AG04450 (cell line): ENCODE results near the gene DDX10. TPM values are rescaled to one million over a fixed set of nuclear protein-coding genes. Genes with fewer than 3 reads are reported as not detected.

Experiments used
- CTCF ChIA-PET: fragments of 300-600, 350-600 bp; formaldehyde crosslinking; extraction: SDS; loops from one replicate; lab custom pipeline; 2022; ENCODE audit warnings: antibody characterized with exemption, inconsistent platforms; lab: Charles Lee
- POLR2A ChIA-PET: fragments of 350-600 bp; formaldehyde crosslinking; extraction: SDS; loops from one replicate; lab custom pipeline; 2021; ENCODE audit warnings: antibody characterized with exemption, inconsistent platforms; lab: Yijun Ruan, JAX
- DNase-seq: peaks from one replicate; pipeline ENCODE4 v3.0.0-alpha.2; 2011; ENCODE audit warnings: low read depth, low spot score
- H3K27ac ChIP-seq: one replicate; pipeline ENCODE4 v1.5.1; 2012; ENCODE audit warnings: low read depth, low read length, control low read depth
- H3K27me3 ChIP-seq: one replicate; pipeline ENCODE4 v1.6.0; 2012; ENCODE audit warnings: low read length; ENCODE audit not compliant: control insufficient read depth, insufficient read depth
- H3K4me3 ChIP-seq: 2 replicates; pipeline ENCODE4 v1.5.1; 2011; ENCODE audit warnings: mild to moderate bottlenecking, low read depth, low read length, control low read depth
- H3K9me3 ChIP-seq: 2 replicates; pipeline ENCODE4 v1.5.1; 2012; ENCODE audit warnings: low read length; ENCODE audit not compliant: control insufficient read depth, insufficient read depth
- CTCF ChIP-seq: IDR thresholded peaks from 2 replicates; pipeline ENCODE4 v1.5.1; 2011; ENCODE audit warnings: low read depth, low read length, control low read depth, inconsistent platforms
- polyA plus RNA-seq: library from polyadenylated mRNA; depleted of rRNA; stranded (reverse); fragments of >200 nt; gene quantifications from 2 replicates; pipeline ENCODE4 v1.2.3, GENCODE V29; 2011

Gene DDX10
- polyA plus RNA-seq, 1 experiment: 27.1 TPM

GRCh38 chr11:108757630-108758029 is 92.8 kb downstream of the DDX10 start:
- no peak for TF ChIP-seq CTCF
- H3K27me3 ChIP-seq: no peaks in the 10 kb centered on the region
- no peak for DNase-seq
- H3K4me3 ChIP-seq: no peak overlapping the region
- H3K9me3 ChIP-seq: no peaks in the 10 kb centered on the region
- no peak overlapping the region for H3K27ac ChIP-seq
- POLR2A ChIA-PET: no interaction called here
- CTCF ChIA-PET: no interaction called here

GRCh38 chr11:108758458-108758857 is 93.6 kb downstream of the DDX10 start:
- Histone ChIP-seq H3K9me3 (no peaks in the 10 kb centered on the region), H3K4me3 (no peak overlapping the region), H3K27ac (no peak overlapping the region), H3K27me3 (no peaks in the 10 kb centered on the region)
- CTCF ChIA-PET: interaction anchor here (0.6 to 1.0 kb wide), 4 partner anchors 23 to 112 kb away, joined by 3 to 5 read pairs (median 4); no protein-coding TSS in a partner anchor
- no peak for TF ChIP-seq CTCF
- POLR2A ChIA-PET: no interaction called here
- DNase-seq: no peak

GRCh38 chr11:108766596-108767173 is 101.8 kb downstream of the DDX10 start:
- no peak overlapping the region for H3K4me3 ChIP-seq
- no peaks in the 10 kb centered on the region for H3K9me3 ChIP-seq
- no peaks in the 10 kb centered on the region for H3K27me3 ChIP-seq
- DNase-seq: no peak
- ChIA-PET POLR2A (no interaction called here), CTCF (interaction anchor here (1.1 kb wide), 1 partner anchor 9 kb away, joined by 3 read pairs; no protein-coding TSS in a partner anchor)
- no peak for TF ChIP-seq CTCF
- no peak overlapping the region for H3K27ac ChIP-seq

- ChIA-PET POLR2A (no interaction called here), CTCF (interaction anchor here (0.6 kb wide), 1 partner anchor 70 kb away, joined by 3 read pairs; no protein-coding TSS in a partner anchor)
- Histone ChIP-seq H3K9me3 (no peaks in the 10 kb centered on the region), H3K27ac (no peak overlapping the region), H3K27me3 (no peaks in the 10 kb centered on the region), H3K4me3 (no peak overlapping the region)
- TF ChIP-seq CTCF: no peak
- no peak for DNase-seq
Measured at GRCh38 chr11:108768370-108768769, 103.5 kb downstream of the DDX10 start.

- no peak for TF ChIP-seq CTCF
- no peak for DNase-seq
- Histone ChIP-seq H3K9me3 (no peaks in the 10 kb centered on the region), H3K27ac (no peak overlapping the region), H3K27me3 (no peaks in the 10 kb centered on the region), H3K4me3 (no peak overlapping the region)
- POLR2A ChIA-PET: no interaction called here
- CTCF ChIA-PET: no interaction called here
Measured at GRCh38 chr11:108768964-108769363, 104.1 kb downstream of the DDX10 start.
